ENCODE results near the gene PICK1.

PICK1 gene

DNA sequence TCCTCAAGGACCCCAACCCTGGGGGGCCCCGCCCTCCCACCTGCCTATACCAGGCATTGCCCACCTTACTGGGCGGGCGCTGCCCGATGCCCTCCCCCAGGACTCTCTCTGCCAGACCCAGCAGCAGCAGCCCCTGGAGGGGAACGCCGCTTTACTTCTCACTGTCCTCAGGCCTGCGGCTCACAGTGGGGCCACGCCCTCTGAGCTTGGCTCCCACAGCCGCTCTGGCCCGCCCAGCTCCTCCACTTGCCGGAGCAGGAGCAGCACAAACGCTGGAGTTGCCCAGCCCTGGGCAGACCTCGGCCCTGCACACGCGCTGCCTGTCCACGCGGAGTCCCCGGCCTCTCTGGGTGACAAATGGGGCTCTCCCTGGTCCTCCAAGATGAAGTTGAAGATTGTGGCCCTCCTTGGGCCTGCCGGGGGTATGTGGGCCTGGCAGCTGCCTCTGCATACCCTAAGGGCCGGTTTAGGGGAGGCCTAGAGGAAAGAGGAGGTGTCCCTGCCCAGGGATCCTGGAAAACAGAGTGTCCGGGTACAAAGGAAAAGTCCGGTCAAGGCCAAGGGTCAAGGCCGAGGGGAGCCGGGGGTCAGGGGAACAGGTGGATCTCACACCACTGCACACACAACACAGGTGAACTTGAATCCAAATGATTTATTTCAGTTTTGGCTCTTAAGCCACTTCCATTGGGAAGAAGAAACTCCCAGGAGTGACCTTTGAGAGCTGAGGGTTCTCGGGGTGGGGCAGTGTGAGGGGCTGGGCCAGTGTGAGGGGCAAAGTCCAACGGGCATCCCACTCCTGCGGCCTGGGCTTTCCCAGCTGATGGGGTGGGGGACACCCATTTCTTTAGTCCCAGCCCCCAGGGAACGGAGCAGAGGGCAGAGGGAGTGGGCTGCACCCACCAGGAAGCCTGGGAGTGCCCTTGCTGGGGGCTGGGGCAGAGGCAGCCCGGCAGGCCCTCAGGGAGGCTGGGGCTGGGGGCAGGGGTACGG lies 54.0 kb downstream of the PICK1 start:
- TF ChIP-seq CREB1 (IDR thresholded peaks at IDR 0.05; ENCODE audit: low read depth) (no peak), RAD21 (IDR thresholded peaks at IDR 0.05; ENCODE audit: low read depth) (no peak)

DNA sequence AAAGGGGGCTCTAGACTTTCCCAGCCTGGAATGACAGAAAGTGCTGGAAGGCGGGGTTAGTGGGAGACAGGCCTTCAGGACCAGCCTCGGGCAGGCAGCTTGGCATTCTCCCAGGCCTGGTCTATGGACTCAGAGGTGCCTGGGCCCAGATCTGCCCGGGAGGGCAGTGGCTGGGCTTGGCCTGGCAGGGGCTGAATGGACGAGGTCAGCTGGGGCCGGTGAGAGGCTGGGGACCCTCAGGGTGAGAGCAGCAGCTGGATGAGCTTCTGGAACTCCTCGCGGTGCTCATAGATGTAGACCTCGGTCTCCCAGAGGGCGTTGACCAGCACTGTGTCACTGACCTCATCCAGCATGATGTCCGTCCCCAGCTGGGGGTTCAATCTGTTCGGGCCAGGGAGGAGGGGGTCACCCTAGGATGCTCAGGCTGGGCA lies 54.7 kb downstream of the PICK1 start:
- TF ChIP-seq TEAD4 (IDR thresholded peaks at IDR 0.05): no peak
- no peak for TF ChIP-seq RAD21 (IDR thresholded peaks at IDR 0.05; ENCODE audit: low read depth)

DNA sequence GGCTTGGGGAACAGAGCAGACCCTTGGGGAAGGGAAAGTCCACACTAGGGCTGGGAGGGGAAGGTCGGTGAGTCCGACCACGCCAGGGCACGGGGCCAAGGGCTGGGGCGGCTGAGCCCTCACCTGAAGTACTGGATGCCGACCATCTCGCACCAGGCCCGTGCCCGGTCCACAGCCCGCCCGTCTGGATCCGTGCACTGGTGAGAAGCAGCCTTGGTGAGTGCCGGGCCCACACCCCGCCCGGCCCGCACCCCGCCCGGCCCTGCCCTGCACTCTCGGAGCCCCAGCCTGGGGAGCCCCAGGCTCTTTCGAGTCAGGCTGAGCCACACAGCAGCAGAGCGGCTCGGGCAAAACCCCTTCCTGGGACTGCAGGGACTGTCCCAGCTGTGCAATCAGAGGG lies 55.2 kb downstream of the PICK1 start:
- TF ChIP-seq USF1 (IDR thresholded peaks at IDR 0.05) (no peak), TAF1 (IDR thresholded peaks at IDR 0.05; ENCODE audit: low read depth) (no peak), TEAD4 (IDR thresholded peaks at IDR 0.05) (no peak), EP300 (IDR thresholded peaks at IDR 0.05; ENCODE audit: borderline replicate concordance) (no peak), YY1 (IDR thresholded peaks at IDR 0.05; ENCODE audit: low read depth) (no peak), EGR1 (IDR thresholded peaks at IDR 0.05) (no peak), RAD21 (IDR thresholded peaks at IDR 0.05; ENCODE audit: low read depth) (no peak), CEBPB (IDR thresholded peaks at IDR 0.05) (no peak)

DNA sequence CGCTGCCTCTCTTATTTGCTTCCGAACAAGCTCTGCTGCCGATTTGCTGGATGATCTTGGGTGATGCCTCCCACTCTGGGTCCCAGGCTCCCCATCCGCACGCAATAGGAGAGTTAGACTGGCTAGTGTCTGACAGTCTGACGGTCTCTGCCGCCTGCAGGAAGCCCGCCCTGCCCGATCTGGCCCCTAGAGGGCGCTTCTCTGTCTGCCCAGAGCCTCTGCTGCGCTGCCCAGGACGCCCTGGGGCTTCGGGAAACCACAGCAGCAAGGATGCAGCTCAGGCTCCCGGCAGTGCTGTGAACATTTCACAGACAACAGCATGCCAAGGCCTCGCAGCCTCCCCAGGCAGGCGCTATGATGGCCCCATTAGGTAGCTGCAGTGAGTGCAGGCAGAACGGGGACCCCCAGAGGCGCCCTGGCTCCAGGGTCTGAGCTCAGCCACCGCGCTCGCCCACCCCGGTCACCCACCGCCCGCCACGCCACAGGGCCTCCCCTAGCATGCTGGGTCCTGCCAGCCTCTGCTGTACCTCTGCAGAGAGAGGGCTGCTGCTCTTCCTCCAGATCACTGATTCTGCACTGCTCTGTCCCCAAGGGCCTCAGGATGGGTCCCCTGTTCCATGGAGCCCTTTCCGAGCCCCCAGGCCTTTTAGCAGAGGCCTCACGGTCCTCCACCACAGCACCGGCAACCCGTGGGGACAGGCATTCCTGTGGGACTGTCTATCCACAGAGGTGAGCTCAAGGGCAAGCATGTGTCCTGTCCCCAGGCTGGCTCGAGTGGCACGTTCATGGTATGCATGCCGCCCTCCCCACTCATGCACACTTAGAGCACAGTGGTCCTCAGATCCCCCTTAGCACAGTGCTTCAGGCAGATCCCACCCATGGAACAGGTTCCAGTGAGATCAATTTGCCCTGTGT lies 57.5 kb downstream of the PICK1 start:
- TF ChIP-seq FOXM1 (IDR thresholded peaks at IDR 0.05; ENCODE audit: borderline replicate concordance, low read depth): no peak
- TF ChIP-seq TEAD4 (IDR thresholded peaks at IDR 0.05): no peak
- TF ChIP-seq RAD21 (IDR thresholded peaks at IDR 0.05; ENCODE audit: low read depth): peak; percentile 79
- TF ChIP-seq MAX (IDR thresholded peaks at IDR 0.05): no peak
- no peak for TF ChIP-seq CREB1 (IDR thresholded peaks at IDR 0.05; ENCODE audit: low read depth)

- TF ChIP-seq USF1 (IDR thresholded peaks at IDR 0.05) (no peak), NFIC (IDR thresholded peaks at IDR 0.05) (no peak), CEBPB (IDR thresholded peaks at IDR 0.05) (no peak), TEAD4 (IDR thresholded peaks at IDR 0.05) (no peak), YY1 (IDR thresholded peaks at IDR 0.05; ENCODE audit: low read depth) (no peak), FOXM1 (IDR thresholded peaks at IDR 0.05; ENCODE audit: borderline replicate concordance, low read depth) (no peak), CREB1 (IDR thresholded peaks at IDR 0.05; ENCODE audit: low read depth) (no peak), TCF12 (IDR thresholded peaks at IDR 0.05; ENCODE audit: low read depth) (no peak), EGR1 (IDR thresholded peaks at IDR 0.05) (no peak), TAF1 (IDR thresholded peaks at IDR 0.05; ENCODE audit: low read depth) (no peak)
Measured at GRCh38 chr22:38115423-38116205, 58.4 kb downstream of the PICK1 start.

DNA sequence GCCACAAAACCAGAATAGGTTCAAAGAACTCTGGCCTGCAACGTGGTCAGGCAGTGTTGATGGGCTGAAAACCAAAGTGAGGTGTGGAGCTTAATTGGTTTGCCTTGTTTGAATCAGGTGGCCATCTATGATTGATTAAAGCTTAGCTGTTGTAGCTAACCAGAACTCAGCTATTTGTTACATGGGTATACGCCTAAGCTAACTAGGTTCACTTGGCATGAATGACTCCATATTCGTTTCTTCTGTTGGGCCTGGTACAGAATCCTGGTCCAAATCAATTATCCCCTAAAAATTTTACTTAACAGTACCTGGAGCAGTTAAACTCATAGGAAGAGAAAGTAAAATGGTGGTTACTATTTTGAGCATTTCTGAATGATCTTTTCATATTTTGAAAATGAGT lies 61.0 kb downstream of the PICK1 start:
- no peak for TF ChIP-seq MAX (IDR thresholded peaks at IDR 0.05)
- no peak for TF ChIP-seq YY1 (IDR thresholded peaks at IDR 0.05; ENCODE audit: low read depth)
- no peak for TF ChIP-seq TEAD4 (IDR thresholded peaks at IDR 0.05)
- TF ChIP-seq, protein P1, sequence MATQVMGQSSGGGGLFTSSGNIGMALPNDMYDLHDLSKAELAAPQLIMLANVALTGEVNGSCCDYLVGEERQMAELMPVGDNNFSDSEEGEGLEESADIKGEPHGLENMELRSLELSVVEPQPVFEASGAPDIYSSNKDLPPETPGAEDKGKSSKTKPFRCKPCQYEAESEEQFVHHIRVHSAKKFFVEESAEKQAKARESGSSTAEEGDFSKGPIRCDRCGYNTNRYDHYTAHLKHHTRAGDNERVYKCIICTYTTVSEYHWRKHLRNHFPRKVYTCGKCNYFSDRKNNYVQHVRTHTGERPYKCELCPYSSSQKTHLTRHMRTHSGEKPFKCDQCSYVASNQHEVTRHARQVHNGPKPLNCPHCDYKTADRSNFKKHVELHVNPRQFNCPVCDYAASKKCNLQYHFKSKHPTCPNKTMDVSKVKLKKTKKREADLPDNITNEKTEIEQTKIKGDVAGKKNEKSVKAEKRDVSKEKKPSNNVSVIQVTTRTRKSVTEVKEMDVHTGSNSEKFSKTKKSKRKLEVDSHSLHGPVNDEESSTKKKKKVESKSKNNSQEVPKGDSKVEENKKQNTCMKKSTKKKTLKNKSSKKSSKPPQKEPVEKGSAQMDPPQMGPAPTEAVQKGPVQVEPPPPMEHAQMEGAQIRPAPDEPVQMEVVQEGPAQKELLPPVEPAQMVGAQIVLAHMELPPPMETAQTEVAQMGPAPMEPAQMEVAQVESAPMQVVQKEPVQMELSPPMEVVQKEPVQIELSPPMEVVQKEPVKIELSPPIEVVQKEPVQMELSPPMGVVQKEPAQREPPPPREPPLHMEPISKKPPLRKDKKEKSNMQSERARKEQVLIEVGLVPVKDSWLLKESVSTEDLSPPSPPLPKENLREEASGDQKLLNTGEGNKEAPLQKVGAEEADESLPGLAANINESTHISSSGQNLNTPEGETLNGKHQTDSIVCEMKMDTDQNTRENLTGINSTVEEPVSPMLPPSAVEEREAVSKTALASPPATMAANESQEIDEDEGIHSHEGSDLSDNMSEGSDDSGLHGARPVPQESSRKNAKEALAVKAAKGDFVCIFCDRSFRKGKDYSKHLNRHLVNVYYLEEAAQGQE (IDR thresholded peaks at IDR 0.05; ENCODE audit: low read depth): no peak
- TF ChIP-seq USF1 (IDR thresholded peaks at IDR 0.05): no peak
- TF ChIP-seq CREB1 (IDR thresholded peaks at IDR 0.05; ENCODE audit: low read depth): no peak
- TF ChIP-seq EP300 (IDR thresholded peaks at IDR 0.05; ENCODE audit: borderline replicate concordance): no peak
- no peak for TF ChIP-seq CEBPB (IDR thresholded peaks at IDR 0.05)
